Astrocyte (in vitro differentiated cells and primary cell): ENCODE data around the gene MESD.

ENCODE experiments used
- EZH2 ChIP-seq: IDR thresholded peaks from 2 replicates; pipeline ENCODE4 v1.6.1; 2012; ENCODE audit warnings: mild to moderate bottlenecking, low read length, inconsistent platforms; ENCODE audit not compliant: insufficient read depth
- TF ChIP-seq, protein P1 (sequence below): IDR thresholded peaks from 2 replicates; pipeline ENCODE4 v1.5.1; 2011; ENCODE audit warnings: low read depth, mild to moderate bottlenecking, inconsistent platforms, low read length, moderate library complexity; ENCODE audit not compliant: insufficient read depth

DNA sequence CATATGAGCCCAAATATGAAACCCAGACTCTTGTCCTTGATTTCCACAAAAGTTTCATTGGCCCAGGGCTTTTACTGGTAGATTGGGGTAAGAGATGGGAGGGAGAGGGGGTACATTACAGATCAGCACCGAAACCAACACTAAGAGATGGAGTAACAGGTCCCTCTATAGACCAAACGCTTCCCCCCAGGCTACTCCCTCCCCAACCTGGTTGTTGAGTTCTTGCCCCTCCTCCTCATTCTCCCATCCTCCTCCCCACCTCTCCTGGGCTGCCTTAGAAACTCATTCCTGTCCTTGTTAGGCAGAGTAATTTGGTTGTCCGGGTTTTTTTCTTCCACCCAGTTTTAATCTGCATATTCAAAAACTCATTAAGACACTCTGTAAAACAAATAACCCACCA lies 74.1 kb downstream of the MESD start:
- TF ChIP-seq, protein P1, sequence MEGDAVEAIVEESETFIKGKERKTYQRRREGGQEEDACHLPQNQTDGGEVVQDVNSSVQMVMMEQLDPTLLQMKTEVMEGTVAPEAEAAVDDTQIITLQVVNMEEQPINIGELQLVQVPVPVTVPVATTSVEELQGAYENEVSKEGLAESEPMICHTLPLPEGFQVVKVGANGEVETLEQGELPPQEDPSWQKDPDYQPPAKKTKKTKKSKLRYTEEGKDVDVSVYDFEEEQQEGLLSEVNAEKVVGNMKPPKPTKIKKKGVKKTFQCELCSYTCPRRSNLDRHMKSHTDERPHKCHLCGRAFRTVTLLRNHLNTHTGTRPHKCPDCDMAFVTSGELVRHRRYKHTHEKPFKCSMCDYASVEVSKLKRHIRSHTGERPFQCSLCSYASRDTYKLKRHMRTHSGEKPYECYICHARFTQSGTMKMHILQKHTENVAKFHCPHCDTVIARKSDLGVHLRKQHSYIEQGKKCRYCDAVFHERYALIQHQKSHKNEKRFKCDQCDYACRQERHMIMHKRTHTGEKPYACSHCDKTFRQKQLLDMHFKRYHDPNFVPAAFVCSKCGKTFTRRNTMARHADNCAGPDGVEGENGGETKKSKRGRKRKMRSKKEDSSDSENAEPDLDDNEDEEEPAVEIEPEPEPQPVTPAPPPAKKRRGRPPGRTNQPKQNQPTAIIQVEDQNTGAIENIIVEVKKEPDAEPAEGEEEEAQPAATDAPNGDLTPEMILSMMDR, result no peak
- TF ChIP-seq EZH2, result no peak
